HepG2 (cell line): Measurements from ENCODE around the gene STARD5. TPM values are rescaled to one million over a fixed set of nuclear protein-coding genes. Genes with fewer than 3 reads are reported as not detected.

ENCODE experiments used
- ATAC-seq: fragments of 200-7000 bp; cut with Tn5 transposase; 3 replicates; pipeline ENCODE4 v1.9.1; 2020; ENCODE audit warnings: mild to moderate bottlenecking, moderate library complexity
- BruUV-seq: library from RNA; stranded (reverse); fragments of 400-500 nt; replicated peaks from 2 replicates; lab custom pipeline; 2021; lab: Mats Ljungman, UMichigan
- CTCF ChIA-PET: fragments of 300-600 bp; formaldehyde crosslinking; extraction: SDS; loops from one replicate; lab custom pipeline; 2021; ENCODE audit warnings: low total read pairs, inconsistent platforms, low intra/inter-chr PET ratio; lab: Yijun Ruan, JAX
- POLR2A ChIA-PET: fragments of 350-600 bp; sonication (Branson Sonifier 250); formaldehyde crosslinking; loops from one replicate; lab custom pipeline; 2020; ENCODE audit warnings: antibody characterized with exemption, inconsistent platforms; lab: Yijun Ruan, JAX
- DNase-seq: peaks from one replicate; pipeline ENCODE4 v3.0.0-alpha.2; 2015; ENCODE audit warnings: low spot score
- FAIRE-seq: peaks from 3 replicates; lab custom pipeline; 2011; peaks lifted over from hg19 to GRCh38; lab: Jason Lieb, UNC
- H2AFZ ChIP-seq: one replicate; pipeline ENCODE4 v1.6.1; 2011; ENCODE audit warnings: low read length, inconsistent platforms
- H3K27ac ChIP-seq: fragments of 300-600 bp; 3 replicates; pipeline ENCODE4 v1.8.0; 2011; ENCODE audit warnings: mixed run types, mild to moderate bottlenecking, mixed read lengths, low read length, inconsistent platforms; ENCODE audit not compliant: insufficient read depth; ENCODE audit errors: extremely low read length
- H3K27me3 ChIP-seq, 2 experiments: fragments of 200-600 bp in 1 of 2; 2 replicates in 1 of 2; 3 replicates in 1 of 2; pipeline versions ENCODE4 v1.6.0 to v1.8.0; 2011; ENCODE audit warnings: low read length in 2 of 2, mild to moderate bottlenecking in 2 of 2, moderate library complexity in 2 of 2, inconsistent platforms in 1 of 2; ENCODE audit not compliant: insufficient read depth in 2 of 2, control insufficient read depth in 1 of 2
- H3K36me3 ChIP-seq, 2 experiments: fragments of 200-600 bp in 1 of 2; replicated peaks in 1 of 2; 2 replicates in 1 of 2; 3 replicates in 1 of 2; pipeline versions ENCODE4 v1.5.1 to v1.8.0; 2011; ENCODE audit warnings: low read length in 2 of 2, inconsistent platforms in 1 of 2; ENCODE audit not compliant: insufficient read depth in 2 of 2, control insufficient read depth in 1 of 2
- H3K4me1 ChIP-seq: 2 replicates; pipeline ENCODE4 v1.5.1; 2012; ENCODE audit warnings: low read length, inconsistent platforms; ENCODE audit not compliant: insufficient read depth
- H3K4me2 ChIP-seq: 2 replicates; pipeline ENCODE4 v1.6.0; 2011; ENCODE audit warnings: low read depth, low read length, inconsistent platforms
- H3K4me3 ChIP-seq, 3 experiments: fragments of 200-600 bp in 1 of 3; sonication (generic), shearing (Covaris generic) in 1 of 3; replicated peaks in 1 of 3; 2 replicates each; pipeline ENCODE4 v1.5.1; 2011 to 2016; ENCODE audit warnings: low read length in 3 of 3, inconsistent platforms in 2 of 3, low read depth in 2 of 3, mild to moderate bottlenecking in 2 of 3, control low read depth in 1 of 3, mixed read lengths in 1 of 3; ENCODE audit not compliant: insufficient read depth in 1 of 3
- H3K79me2 ChIP-seq: one replicate; pipeline ENCODE4 v1.6.1; 2011; ENCODE audit warnings: low read length, inconsistent platforms; ENCODE audit not compliant: insufficient read depth
- H3K9ac ChIP-seq: 2 replicates; pipeline ENCODE4 v1.6.0; 2011; ENCODE audit warnings: mild to moderate bottlenecking, low read depth, low read length, inconsistent platforms; ENCODE audit not compliant: insufficient read depth
- H3K9me3 ChIP-seq: 2 replicates; pipeline ENCODE4 v1.5.1; 2012; ENCODE audit warnings: mild to moderate bottlenecking, low read length
- H4K20me1 ChIP-seq: 2 replicates; pipeline ENCODE4 v1.6.0; 2011; ENCODE audit warnings: inconsistent platforms, mild to moderate bottlenecking, low read length, moderate library complexity; ENCODE audit not compliant: insufficient read depth
- CAMTA2 ChIP-seq: sonication (generic); formaldehyde crosslinking; IDR thresholded peaks from 2 replicates; pipeline ENCODE4 v1.4.0; 2020; ENCODE audit warnings: mild to moderate bottlenecking, missing genetic modification reagents, borderline replicate concordance
- CCAR2 ChIP-seq: fragments of 200-400 bp; formaldehyde crosslinking; optimal IDR thresholded peaks from 2 replicates; pipeline ENCODE3; 2018; ENCODE audit warnings: low read depth, mild to moderate bottlenecking, low read length, moderate library complexity
- HDAC1 ChIP-seq: sonication (generic); formaldehyde crosslinking; IDR thresholded peaks from 2 replicates; pipeline ENCODE4 v1.5.1; 2020; ENCODE audit warnings: mild to moderate bottlenecking, missing genetic modification reagents
- HIVEP1 ChIP-seq: sonication (generic); formaldehyde crosslinking; IDR thresholded peaks from 2 replicates; pipeline ENCODE4 v1.4.0; 2020; ENCODE audit warnings: mild to moderate bottlenecking, missing genetic modification reagents
- IRX3 ChIP-seq: sonication (generic); formaldehyde crosslinking; IDR thresholded peaks from 2 replicates; pipeline ENCODE4 v1.8.1; 2023; ENCODE audit warnings: mild to moderate bottlenecking, low read depth, missing genetic modification reagents, borderline replicate concordance
- ISL2 ChIP-seq: sonication (generic); formaldehyde crosslinking; IDR thresholded peaks from 2 replicates; pipeline ENCODE4 v1.5.0; 2020; ENCODE audit warnings: missing genetic modification reagents
- NAIF1 ChIP-seq: sonication (generic); formaldehyde crosslinking; IDR thresholded peaks from 2 replicates; pipeline ENCODE4 v1.5.0; 2020; ENCODE audit warnings: mild to moderate bottlenecking, missing genetic modification reagents, borderline replicate concordance
- RORA ChIP-seq: sonication (generic); formaldehyde crosslinking; IDR thresholded peaks from 2 replicates; pipeline ENCODE4 v1.5.0; 2020; ENCODE audit warnings: mild to moderate bottlenecking, missing genetic modification reagents, moderate library complexity
- SALL2 ChIP-seq: sonication (generic); formaldehyde crosslinking; IDR thresholded peaks from 2 replicates; pipeline ENCODE4 v1.8.1; 2023; ENCODE audit warnings: mild to moderate bottlenecking, missing genetic modification reagents, inconsistent platforms
- SMAD1 ChIP-seq: sonication (generic); formaldehyde crosslinking; IDR thresholded peaks from 2 replicates; pipeline ENCODE4 v1.4.0; 2020; ENCODE audit warnings: missing genetic modification reagents, low read depth, mild to moderate bottlenecking, borderline replicate concordance
- SYNCRIP ChIP-seq: fragments of 200-400 bp; formaldehyde crosslinking; IDR thresholded peaks from 2 replicates; pipeline ENCODE4 v1.6.1; 2018; ENCODE audit warnings: mild to moderate bottlenecking, low read depth, low read length; ENCODE audit not compliant: insufficient read depth
- ZBTB14 ChIP-seq: sonication (generic); formaldehyde crosslinking; IDR thresholded peaks from 2 replicates; pipeline ENCODE4 v1.4.0; 2020; ENCODE audit warnings: missing genetic modification reagents
- ZFP36 ChIP-seq: fragments of 150-350 bp; IDR thresholded peaks from 2 replicates; pipeline ENCODE4 v1.6.1; 2018; ENCODE audit warnings: borderline replicate concordance, low read length, low read depth; ENCODE audit not compliant: partially characterized antibody
- ZNF382 ChIP-seq: sonication (generic); formaldehyde crosslinking; IDR thresholded peaks from 2 replicates; pipeline ENCODE4 v1.5.0; 2020; ENCODE audit warnings: missing genetic modification reagents, mild to moderate bottlenecking, borderline replicate concordance
- ZNF558 ChIP-seq: sonication (generic); formaldehyde crosslinking; IDR thresholded peaks from 2 replicates; pipeline ENCODE4 v1.9.0; 2022; ENCODE audit warnings: mild to moderate bottlenecking, missing genetic modification reagents, borderline replicate concordance
- ZNF615 ChIP-seq: sonication (generic); formaldehyde crosslinking; IDR thresholded peaks from 2 replicates; pipeline ENCODE4 v1.5.0; 2020; ENCODE audit warnings: mild to moderate bottlenecking, missing genetic modification reagents, borderline replicate concordance
- WGBS: methylation state at CpG from one replicate; pipeline ENCODE4 v1.1.6; 2017; ENCODE audit warnings: low lambda C conversion rate; 5-methylcytosine and 5-hydroxymethylcytosine counted together
- in situ Hi-C: cut with HindIII; loops from 2 replicates; pipeline ENCODE4 v1.10.0; 2017; ENCODE audit warnings: low pct_unique_long_range_greater_than_20kb; ENCODE audit not compliant: extremely low pct_ligation_motif_present
- intact Hi-C: fragments of 100-400 bp; cut with micrococcal nuclease; formaldehyde crosslinking; loops from one replicate; pipeline ENCODE4 v1.10.0; 2022; ENCODE audit not compliant: unreplicated experiment
- polyA plus RNA-seq, 8 experiments: library from polyadenylated mRNA; depleted of rRNA in 3 of 8; stranded (reverse) in 7 of 8; unstranded in 1 of 8; fragments of >200 nt; fragmentation: Illumina TruSeq in 4 of 8; extraction: Trizol in 4 of 8; gene quantifications; 2 replicates each; pipeline versions ENCODE4 v1.2.1 to v1.2.3, GENCODE V29; 2011 to 2016; ENCODE audit warnings: low read depth in 4 of 8, missing spikeins in 1 of 8, mixed read lengths in 1 of 8; ENCODE audit not compliant: insufficient read depth in 1 of 8
- total RNA-seq, 5 experiments: library from RNA; depleted of rRNA; stranded (reverse); fragments of >200 nt; fragmentation: Illumina TruSeq; extraction: Trizol; gene quantifications; 2 replicates each; pipeline ENCODE4 v1.2.3, GENCODE V29; 2016; ENCODE audit warnings: low read depth in 1 of 5

Gene STARD5
- total and polyA plus RNA-seq, 2 of the 13 experiments (the other 11 are each of a cell fraction or from before 2014, with no cell fraction given), result 3.1 to 3.5 TPM

GRCh38 chr15:81274255-81274654 is 49.7 kb downstream of the STARD5 start:
- no peak overlapping the region for H3K4me2 ChIP-seq
- BruUV-seq, result no TSS peak
- no peak overlapping the region for H3K9ac ChIP-seq
- H4K20me1 ChIP-seq, result no peaks in the 10 kb centered on the region
- CTCF ChIA-PET, result interaction anchor here (2.1 to 2.2 kb wide), 2 partner anchors 62 to 126 kb away, joined by 11 to 24 read pairs; no protein-coding TSS in a partner anchor
- no peaks in the 10 kb centered on the region for H3K36me3 ChIP-seq
- H3K9me3 ChIP-seq, result no peaks in the 10 kb centered on the region
- no peak for TF ChIP-seq ZBTB14 (CRISPR knock-in tag)
- no peak for TF ChIP-seq HIVEP1 (CRISPR knock-in tag)
- TF ChIP-seq ZNF382, result no peak
- no peak for TF ChIP-seq CAMTA2
- no peak for TF ChIP-seq RORA (CRISPR knock-in tag)
- no peak for TF ChIP-seq HDAC1 (CRISPR knock-in tag)
- TF ChIP-seq ISL2, result no peak
- no peak for TF ChIP-seq NAIF1
- TF ChIP-seq SYNCRIP, result no peak
- TF ChIP-seq ZNF558 (CRISPR knock-in tag), result no peak
- no peak for TF ChIP-seq IRX3 (CRISPR knock-in tag)
- no peak for TF ChIP-seq SMAD1 (CRISPR knock-in tag)
- no peak for TF ChIP-seq ZNF615 (CRISPR knock-in tag)
- TF ChIP-seq ZFP36, result no peak
- no peak for TF ChIP-seq SALL2 (CRISPR knock-in tag)
- TF ChIP-seq CCAR2, result no peak
- no peak overlapping the region for H2AFZ ChIP-seq
- H3K27ac ChIP-seq, result no peak overlapping the region
- WGBS, result 15% methylated on average over 4 of the region's 4 CpGs
- H3K79me2 ChIP-seq, result no peaks in the 10 kb centered on the region
- ATAC-seq (no peak), DNase-seq (no peak), FAIRE-seq (no peak)
- H3K27me3 ChIP-seq, result 0 out of 5 replicates have a peak, but pooled peaks cover 0 to 1% of the 10 kb centered on the region in 2 experiments
- POLR2A ChIA-PET, result no interaction called here
- H3K4me3 ChIP-seq, result no peak overlapping the region
- in situ Hi-C loops (no loop called here), intact Hi-C loops (no loop called here)
- no peaks in the 10 kb centered on the region for H3K4me1 ChIP-seq
